Keratinocyte (primary cell): ENCODE results near the gene DSTN. TPM values are rescaled to one million over a fixed set of nuclear protein-coding genes. Genes with fewer than 3 reads are reported as not detected.

ENCODE experiments used
- DNase-seq: peaks from one replicate; pipeline ENCODE4 v3.0.0-alpha.2; 2011; ENCODE audit warnings: low read depth, missing footprints, low spot score
- FAIRE-seq: peaks from 2 replicates; lab custom pipeline; 2011; peaks lifted over from hg19 to GRCh38; lab: Jason Lieb, UNC
- H2AFZ ChIP-seq: 2 replicates; pipeline ENCODE4 v1.6.0; 2012; ENCODE audit warnings: low read length, control low read depth, inconsistent platforms; ENCODE audit not compliant: control insufficient read depth
- H3K27ac ChIP-seq: 2 replicates; pipeline ENCODE4 v1.5.1; 2011; ENCODE audit warnings: low read length; ENCODE audit not compliant: control insufficient read depth, insufficient read depth
- H3K27me3 ChIP-seq: 3 replicates; pipeline ENCODE4 v1.6.0; 2011; ENCODE audit warnings: low read length; ENCODE audit not compliant: control insufficient read depth, insufficient read depth; ENCODE audit errors: extremely low read depth
- H3K36me3 ChIP-seq, 2 experiments: 2 replicates in 1 of 2; 3 replicates in 1 of 2; pipeline ENCODE4 v1.5.1; 2011; ENCODE audit warnings: low read length in 2 of 2, mild to moderate bottlenecking in 1 of 2; ENCODE audit not compliant: control insufficient read depth in 2 of 2, insufficient read depth in 2 of 2; ENCODE audit errors: extremely low read depth in 1 of 2
- H3K4me1 ChIP-seq: 3 replicates; pipeline ENCODE4 v1.5.1; 2011; ENCODE audit warnings: low read length; ENCODE audit not compliant: control insufficient read depth, insufficient read depth; ENCODE audit errors: extremely low read depth
- H3K4me2 ChIP-seq: 3 replicates; pipeline ENCODE4 v1.6.0; 2011; ENCODE audit warnings: low read depth, low read length; ENCODE audit not compliant: control insufficient read depth, insufficient read depth; ENCODE audit errors: extremely low read depth
- H3K4me3 ChIP-seq, 3 experiments: fragments of 200-600 bp in 1 of 3; sonication (generic) in 1 of 3; 2 replicates in 2 of 3; 3 replicates in 1 of 3; pipeline ENCODE4 v1.5.1; 2011 to 2016; ENCODE audit warnings: low read length in 3 of 3, mild to moderate bottlenecking in 3 of 3, control low read depth in 2 of 3, inconsistent platforms in 1 of 3, low read depth in 1 of 3, mixed read lengths in 1 of 3, mixed run types in 1 of 3, moderate library complexity in 1 of 3; ENCODE audit not compliant: control insufficient read depth in 2 of 3, insufficient read depth in 2 of 3; ENCODE audit errors: extremely low read depth in 1 of 3
- H3K79me2 ChIP-seq: 2 replicates; pipeline ENCODE4 v1.6.0; 2012; ENCODE audit warnings: low read length; ENCODE audit not compliant: control insufficient read depth, insufficient read depth
- H3K9ac ChIP-seq: 3 replicates; pipeline ENCODE4 v1.6.0; 2011; ENCODE audit warnings: low read length; ENCODE audit not compliant: control insufficient read depth, insufficient read depth; ENCODE audit errors: extremely low read depth
- H3K9me1 ChIP-seq: 3 replicates; pipeline ENCODE4 v1.6.0; 2011; ENCODE audit warnings: low read length; ENCODE audit not compliant: control insufficient read depth, insufficient read depth; ENCODE audit errors: extremely low read depth
- H3K9me3 ChIP-seq: 2 replicates; pipeline ENCODE4 v1.5.1; 2012; ENCODE audit warnings: low read depth, low read length; ENCODE audit not compliant: control insufficient read depth
- H4K20me1 ChIP-seq: 3 replicates; pipeline ENCODE4 v1.6.0; 2011; ENCODE audit warnings: low read length; ENCODE audit not compliant: control insufficient read depth, insufficient read depth; ENCODE audit errors: extremely low read depth
- CTCF ChIP-seq, 3 experiments: IDR thresholded peaks in 1 of 3; conservative IDR thresholded peaks in 1 of 3; optimal IDR thresholded peaks in 1 of 3; 2 replicates in 2 of 3; 3 replicates in 1 of 3; pipeline versions ENCODE3 to v1.5.1; 2011; ENCODE audit warnings: low read length in 3 of 3, mild to moderate bottlenecking in 3 of 3, moderate library complexity in 2 of 3, control low read depth in 1 of 3, inconsistent platforms in 1 of 3; ENCODE audit not compliant: insufficient read depth in 2 of 3; ENCODE audit errors: extremely low read depth in 1 of 3
- EZH2 ChIP-seq: IDR thresholded peaks from one replicate; pipeline ENCODE4 v1.6.1; 2012; ENCODE audit warnings: inconsistent platforms, mild to moderate bottlenecking, low read length, moderate library complexity
- dilution Hi-C: fragments of 300-500 bp; cut with MboI; formaldehyde crosslinking; loops from one replicate; pipeline ENCODE4 v1.7.0; 2020; ENCODE audit warnings: low sequenced_read_pairs; ENCODE audit not compliant: extremely low pct_ligation_motif_present
- polyA plus RNA-seq, 5 experiments: library from polyadenylated mRNA; depleted of rRNA in 3 of 5; stranded (reverse) in 3 of 5; stranded (forward) in 1 of 5; unstranded in 1 of 5; fragments of >200 nt; gene quantifications; 1 replicate in 1 of 5; 2 replicates in 3 of 5; 3 replicates in 1 of 5; pipeline versions ENCODE4 v1.2.1 to v1.2.3, GENCODE V29; 2011 to 2012; ENCODE audit warnings: missing spikeins in 2 of 5, low read depth in 1 of 5, low replicate concordance in 1 of 5

The DSTN gene
- polyA plus RNA-seq, 1 donor (not counting 4 experiments of a cell fraction or from before 2014, with no cell fraction given), result 288 TPM

GRCh38 chr20:17630806-17631195 lies 60.9 kb downstream of the DSTN start:
- Histone ChIP-seq H3K27me3 (no peaks in the 10 kb centered on the region), H3K4me1 (no peaks in the 10 kb centered on the region), H3K9me3 (no peaks in the 10 kb centered on the region), H4K20me1 (no peaks in the 10 kb centered on the region), H3K36me3 (peaks cover 38 to 69% of the 10 kb centered on the region in 2 experiments), H2AFZ (no peak overlapping the region), H3K4me3 (no peak overlapping the region), H3K27ac (no peak overlapping the region), H3K79me2 (no peaks in the 10 kb centered on the region), H3K9me1 (no peaks in the 10 kb centered on the region), H3K4me2 (no peak overlapping the region), H3K9ac (no peak overlapping the region)
- dilution Hi-C loops, result no loop called here
- FAIRE-seq, result no peak
- TF ChIP-seq EZH2 (no peak), CTCF (optimal IDR thresholded peaks at IDR 0.05 in 1 of 3, IDR thresholded peaks at IDR 0.05 in 1 of 3, conservative IDR thresholded peaks at IDR 0.05 in 1 of 3; ENCODE audit: extremely low read depth in 1 of 3, insufficient read depth in 2 of 3, low read length in 3 of 3) (no peak)
- DNase-seq, result no peak

- dilution Hi-C loops, result no loop called here
- H3K27me3 ChIP-seq, result no peaks in the 10 kb centered on the region
- H3K9me1 ChIP-seq, result no peaks in the 10 kb centered on the region
- H3K36me3 ChIP-seq, result peaks cover 47 to 69% of the 10 kb centered on the region in 2 experiments
- no peak overlapping the region for H3K4me2 ChIP-seq
- no peak overlapping the region for H2AFZ ChIP-seq
- H3K4me3 ChIP-seq, result no peak overlapping the region
- no peaks in the 10 kb centered on the region for H4K20me1 ChIP-seq
- H3K27ac ChIP-seq, result no peak overlapping the region
- H3K9me3 ChIP-seq, result no peaks in the 10 kb centered on the region
- H3K79me2 ChIP-seq, result no peaks in the 10 kb centered on the region
- H3K4me1 ChIP-seq, result no peaks in the 10 kb centered on the region
- DNase-seq (no peak), FAIRE-seq (no peak)
- TF ChIP-seq CTCF (optimal IDR thresholded peaks at IDR 0.05 in 1 of 3, IDR thresholded peaks at IDR 0.05 in 1 of 3, conservative IDR thresholded peaks at IDR 0.05 in 1 of 3; ENCODE audit: extremely low read depth in 1 of 3, insufficient read depth in 2 of 3, low read length in 3 of 3), result no peak
- no peak for TF ChIP-seq EZH2
- H3K9ac ChIP-seq, result no peak overlapping the region
Observed at GRCh38 chr20:17631576-17632319, 61.9 kb downstream of the DSTN start.
